Cardiac fibroblast (primary cell): ENCODE results near the gene ZCCHC13.

Experiments used
- DNase-seq, 2 donors: peaks; one replicate each; pipeline versions ENCODE4 v3.0.0 to v3.0.0-alpha.2; 2010; ENCODE audit warnings: low read depth in 2 of 2
- H3K4me3 ChIP-seq, 2 donors: replicated peaks in 1 of 2; 1 replicate in 1 of 2; 2 replicates in 1 of 2; pipeline ENCODE4 v1.5.1; 2011; ENCODE audit warnings: low read depth in 2 of 2, low read length in 2 of 2, mild to moderate bottlenecking in 2 of 2, moderate library complexity in 1 of 2
- TF ChIP-seq, protein P1 (sequence below): IDR thresholded peaks from one replicate; pipeline ENCODE4 v1.5.1; 2011; ENCODE audit warnings: low read depth, mild to moderate bottlenecking, low read length, inconsistent platforms

ZCCHC13 gene

DNA sequence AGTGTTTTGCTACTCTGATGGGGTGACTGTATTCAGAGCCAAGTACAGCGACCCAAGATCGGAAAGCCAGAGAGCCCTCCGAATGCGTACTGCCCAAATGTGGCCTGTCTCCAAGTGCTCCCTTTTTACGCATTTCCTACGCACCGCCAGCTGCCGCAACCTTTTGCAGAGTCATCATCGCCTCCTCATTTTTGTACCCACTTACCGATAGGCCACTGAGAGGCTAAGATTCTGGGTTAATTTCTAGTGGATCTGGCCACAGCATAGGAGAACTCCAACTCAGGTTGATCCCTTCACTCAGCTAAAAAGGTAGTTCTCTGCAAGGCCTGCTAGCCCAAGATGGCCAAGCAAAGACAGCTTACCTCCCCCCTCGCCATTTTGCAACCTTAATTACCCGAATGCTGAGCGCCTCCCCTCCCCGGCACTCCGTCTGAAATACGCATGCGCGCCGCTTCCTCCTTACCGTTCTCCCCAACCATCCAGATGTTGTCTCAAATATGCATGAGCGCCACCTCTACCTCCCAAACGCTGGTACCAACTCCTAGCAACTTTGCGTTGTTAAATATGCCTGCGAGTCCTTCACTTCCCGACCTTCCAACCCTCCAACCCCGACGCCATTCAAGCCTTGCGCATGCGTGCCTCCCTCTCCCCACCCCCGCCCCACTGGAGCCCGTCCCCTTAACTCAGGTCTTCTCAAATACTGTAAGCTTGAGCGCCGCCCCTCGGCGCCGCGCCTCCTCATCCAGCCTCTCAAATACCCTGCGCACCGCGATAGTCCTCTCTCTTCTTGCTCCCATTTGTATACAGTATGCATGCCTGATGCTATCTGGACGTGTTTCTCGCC lies 11.8 kb upstream of the ZCCHC13 start:
- TF ChIP-seq, protein P1, sequence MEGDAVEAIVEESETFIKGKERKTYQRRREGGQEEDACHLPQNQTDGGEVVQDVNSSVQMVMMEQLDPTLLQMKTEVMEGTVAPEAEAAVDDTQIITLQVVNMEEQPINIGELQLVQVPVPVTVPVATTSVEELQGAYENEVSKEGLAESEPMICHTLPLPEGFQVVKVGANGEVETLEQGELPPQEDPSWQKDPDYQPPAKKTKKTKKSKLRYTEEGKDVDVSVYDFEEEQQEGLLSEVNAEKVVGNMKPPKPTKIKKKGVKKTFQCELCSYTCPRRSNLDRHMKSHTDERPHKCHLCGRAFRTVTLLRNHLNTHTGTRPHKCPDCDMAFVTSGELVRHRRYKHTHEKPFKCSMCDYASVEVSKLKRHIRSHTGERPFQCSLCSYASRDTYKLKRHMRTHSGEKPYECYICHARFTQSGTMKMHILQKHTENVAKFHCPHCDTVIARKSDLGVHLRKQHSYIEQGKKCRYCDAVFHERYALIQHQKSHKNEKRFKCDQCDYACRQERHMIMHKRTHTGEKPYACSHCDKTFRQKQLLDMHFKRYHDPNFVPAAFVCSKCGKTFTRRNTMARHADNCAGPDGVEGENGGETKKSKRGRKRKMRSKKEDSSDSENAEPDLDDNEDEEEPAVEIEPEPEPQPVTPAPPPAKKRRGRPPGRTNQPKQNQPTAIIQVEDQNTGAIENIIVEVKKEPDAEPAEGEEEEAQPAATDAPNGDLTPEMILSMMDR, result no peak
- DNase-seq, result peak; percentile 91 to 93
- H3K4me3 ChIP-seq, result peak overlapping the region; percentile 61 to 69

DNA sequence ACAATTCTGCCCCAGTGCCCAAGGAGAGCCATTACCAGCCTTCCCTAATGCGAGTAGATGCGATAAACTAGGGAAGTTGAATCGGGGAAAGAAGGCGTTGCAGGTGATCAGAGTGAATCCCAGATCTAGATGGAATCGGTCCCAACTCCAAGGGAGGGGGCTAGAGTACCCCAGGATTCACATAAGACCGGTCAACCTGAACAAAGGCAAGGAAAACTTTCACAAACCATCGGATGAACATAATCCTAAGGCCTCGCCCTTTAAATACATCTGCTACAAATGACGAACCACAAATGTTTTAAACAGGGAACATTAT lies 11.2 kb upstream of the ZCCHC13 start:
- H3K4me3 ChIP-seq, result peak overlapping the region; percentile 61 to 69
- TF ChIP-seq, protein P1, result no peak
- peak; percentile 1 to 9 for DNase-seq

- DNase-seq, result peak; percentile 79 to 84
- TF ChIP-seq, protein P1, result no peak
Measured at GRCh38 chrX:74293343-74293946, 10.5 kb upstream of the ZCCHC13 start.

DNA sequence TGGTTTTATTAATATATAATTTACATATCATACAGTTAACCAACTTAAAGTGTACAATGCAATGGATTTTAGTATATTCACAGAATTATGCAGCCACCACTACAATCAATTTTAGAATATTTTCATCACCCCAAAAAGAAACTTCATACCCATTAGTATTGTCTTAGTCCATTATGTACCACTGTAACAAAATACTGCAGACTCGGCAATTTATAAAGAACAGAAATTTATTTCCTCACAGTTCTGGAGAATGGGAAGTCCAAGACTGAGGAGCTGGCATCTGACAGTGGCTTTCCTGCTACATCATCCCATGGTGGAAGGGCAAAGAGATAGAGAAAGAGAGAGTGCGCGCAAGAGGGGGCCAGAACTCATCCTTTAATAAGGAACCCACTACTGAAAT lies 8.9 kb upstream of the ZCCHC13 start:
- TF ChIP-seq, protein P1, result no peak
- no peak for DNase-seq
- H3K4me3 ChIP-seq, result no peak overlapping the region

More at GRCh38 chrX:74293343-74293946, 10.5 kb upstream of the ZCCHC13 start:
- H3K4me3 ChIP-seq, result peak overlapping the region; percentile 61 to 69

DNA sequence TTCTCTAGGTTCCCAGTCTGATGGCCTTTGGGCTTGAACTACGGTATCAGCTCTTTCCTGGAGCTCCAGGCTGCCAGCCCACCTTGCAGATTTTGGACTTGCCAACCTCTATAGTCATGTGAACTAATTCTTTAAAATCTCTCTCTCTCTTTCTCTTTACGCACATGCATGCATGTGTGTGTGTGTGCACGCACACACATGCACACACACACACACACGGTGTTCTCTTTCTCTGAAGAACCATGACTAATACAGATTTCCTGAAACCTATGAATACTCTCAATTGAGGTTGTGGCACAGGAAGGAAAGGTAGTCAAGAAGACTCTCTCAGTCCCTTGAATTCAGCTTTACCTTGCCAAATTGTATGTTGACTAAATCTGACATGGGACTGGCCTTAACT lies 6.2 kb upstream of the ZCCHC13 start:
- no peak for DNase-seq
- H3K4me3 ChIP-seq, result no peak overlapping the region
- TF ChIP-seq, protein P1, result no peak

GRCh38 chrX:74300869-74301268 lies 3.1 kb upstream of the ZCCHC13 start:
- no peak for DNase-seq
- TF ChIP-seq, protein P1, result no peak
- H3K4me3 ChIP-seq, result no peak overlapping the region
